WTC11 (cell line): Measurements from ENCODE around the gene VARS1.
"Not testable (repeated sequence)": the region's sequence is repeated elsewhere in the genome, so short reads cannot be mapped to it uniquely, and the experiment has no call there.

Experiments used
- AFF4 ChIP-seq: sonication (generic); formaldehyde crosslinking; IDR thresholded peaks from 2 replicates; pipeline ENCODE4 v1.8.1; 2023; ENCODE audit warnings: mild to moderate bottlenecking, missing genetic modification reagents, borderline replicate concordance
- CREB1 ChIP-seq: sonication (generic); formaldehyde crosslinking; IDR thresholded peaks from 2 replicates; pipeline ENCODE4 v1.8.0; 2023; ENCODE audit warnings: mild to moderate bottlenecking, missing genetic modification reagents
- CREM ChIP-seq: sonication (generic); formaldehyde crosslinking; IDR thresholded peaks from 2 replicates; pipeline ENCODE4 v1.8.1; 2022; ENCODE audit warnings: mild to moderate bottlenecking, missing genetic modification reagents, moderate library complexity
- CTCF ChIP-seq: fragments of 200-600 bp; IDR thresholded peaks from 2 replicates; pipeline ENCODE4 v1.8.0; 2022; ENCODE audit warnings: antibody characterized with exemption
- ETV6 ChIP-seq: sonication (generic); formaldehyde crosslinking; IDR thresholded peaks from 2 replicates; pipeline ENCODE4 v1.8.1; 2022; ENCODE audit warnings: mild to moderate bottlenecking, missing genetic modification reagents
- FOXK1 ChIP-seq: sonication (generic); formaldehyde crosslinking; IDR thresholded peaks from 2 replicates; pipeline ENCODE4 v1.8.0; 2022; ENCODE audit warnings: mild to moderate bottlenecking, moderate library complexity, missing genetic modification reagents
- PREB ChIP-seq: sonication (generic); formaldehyde crosslinking; IDR thresholded peaks from 2 replicates; pipeline ENCODE4 v1.8.1; 2022; ENCODE audit warnings: mild to moderate bottlenecking, missing genetic modification reagents, moderate library complexity, borderline replicate concordance
- TF ChIP-seq, protein P1 (sequence below): sonication (generic); formaldehyde crosslinking; conservative IDR thresholded peaks from 2 replicates; pipeline ENCODE4 v1.8.1; 2023; ENCODE audit warnings: mild to moderate bottlenecking, low read depth, missing genetic modification reagents, moderate library complexity
- TF ChIP-seq, protein P2 (sequence below): sonication (generic); formaldehyde crosslinking; IDR thresholded peaks from 2 replicates; pipeline ENCODE4 v1.8.1; 2022; ENCODE audit warnings: low read depth, mild to moderate bottlenecking, moderate library complexity, missing genetic modification reagents, borderline replicate concordance

DNA sequence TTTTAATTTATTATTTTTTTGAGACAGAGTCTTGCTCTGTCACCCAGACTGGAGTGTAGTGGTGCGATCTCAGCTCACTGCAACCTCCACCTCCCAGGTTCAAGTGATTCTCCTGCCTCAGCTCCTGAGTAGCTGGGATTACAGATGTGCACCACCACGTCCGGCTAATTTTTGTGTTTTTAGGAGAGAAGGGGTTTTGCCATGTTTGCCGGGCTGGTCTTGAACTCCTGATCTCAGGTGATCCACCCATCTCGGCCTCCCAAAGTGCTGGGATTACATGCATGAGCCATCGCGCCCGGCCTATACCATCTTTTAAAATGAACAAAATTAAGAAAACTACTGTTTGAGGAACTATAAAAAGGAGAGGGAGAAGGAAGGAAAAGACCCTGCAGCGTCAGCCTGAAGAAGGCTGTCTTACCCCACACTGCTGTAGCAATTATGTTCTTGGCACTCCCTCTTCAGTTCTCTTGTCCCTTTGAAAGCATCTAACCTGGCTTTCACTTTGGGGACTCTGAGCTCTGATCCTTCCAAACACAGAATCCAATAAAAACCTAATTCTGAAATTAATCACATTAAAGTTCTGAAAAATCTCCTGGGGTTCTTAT is 28.1 kb upstream of the VARS1 start:
- TF ChIP-seq CTCF; PREB (CRISPR knock-in tag); CREM (CRISPR knock-in tag); FOXK1 (CRISPR knock-in tag); CREB1 (CRISPR knock-in tag); AFF4; ETV6 (CRISPR knock-in tag): not testable (repeated sequence)
- TF ChIP-seq, protein P1, sequence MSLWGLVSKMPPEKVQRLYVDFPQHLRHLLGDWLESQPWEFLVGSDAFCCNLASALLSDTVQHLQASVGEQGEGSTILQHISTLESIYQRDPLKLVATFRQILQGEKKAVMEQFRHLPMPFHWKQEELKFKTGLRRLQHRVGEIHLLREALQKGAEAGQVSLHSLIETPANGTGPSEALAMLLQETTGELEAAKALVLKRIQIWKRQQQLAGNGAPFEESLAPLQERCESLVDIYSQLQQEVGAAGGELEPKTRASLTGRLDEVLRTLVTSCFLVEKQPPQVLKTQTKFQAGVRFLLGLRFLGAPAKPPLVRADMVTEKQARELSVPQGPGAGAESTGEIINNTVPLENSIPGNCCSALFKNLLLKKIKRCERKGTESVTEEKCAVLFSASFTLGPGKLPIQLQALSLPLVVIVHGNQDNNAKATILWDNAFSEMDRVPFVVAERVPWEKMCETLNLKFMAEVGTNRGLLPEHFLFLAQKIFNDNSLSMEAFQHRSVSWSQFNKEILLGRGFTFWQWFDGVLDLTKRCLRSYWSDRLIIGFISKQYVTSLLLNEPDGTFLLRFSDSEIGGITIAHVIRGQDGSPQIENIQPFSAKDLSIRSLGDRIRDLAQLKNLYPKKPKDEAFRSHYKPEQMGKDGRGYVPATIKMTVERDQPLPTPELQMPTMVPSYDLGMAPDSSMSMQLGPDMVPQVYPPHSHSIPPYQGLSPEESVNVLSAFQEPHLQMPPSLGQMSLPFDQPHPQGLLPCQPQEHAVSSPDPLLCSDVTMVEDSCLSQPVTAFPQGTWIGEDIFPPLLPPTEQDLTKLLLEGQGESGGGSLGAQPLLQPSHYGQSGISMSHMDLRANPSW (CRISPR knock-in tag), result not testable (repeated sequence)
- TF ChIP-seq, protein P2, sequence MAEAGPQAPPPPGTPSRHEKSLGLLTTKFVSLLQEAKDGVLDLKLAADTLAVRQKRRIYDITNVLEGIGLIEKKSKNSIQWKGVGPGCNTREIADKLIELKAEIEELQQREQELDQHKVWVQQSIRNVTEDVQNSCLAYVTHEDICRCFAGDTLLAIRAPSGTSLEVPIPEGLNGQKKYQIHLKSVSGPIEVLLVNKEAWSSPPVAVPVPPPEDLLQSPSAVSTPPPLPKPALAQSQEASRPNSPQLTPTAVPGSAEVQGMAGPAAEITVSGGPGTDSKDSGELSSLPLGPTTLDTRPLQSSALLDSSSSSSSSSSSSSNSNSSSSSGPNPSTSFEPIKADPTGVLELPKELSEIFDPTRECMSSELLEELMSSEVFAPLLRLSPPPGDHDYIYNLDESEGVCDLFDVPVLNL (CRISPR knock-in tag), result not testable (repeated sequence)
